Omental fat pad (tissue), 4 donors: ENCODE data around the gene MAST2. TPM values are rescaled to one million over a fixed set of nuclear protein-coding genes. Genes with fewer than 3 reads are reported as not detected.

Source experiments
- total RNA-seq, 4 donors: library from RNA; depleted of rRNA; stranded (reverse); fragments of >200 nt; gene quantifications; one replicate each; pipeline ENCODE4 v1.1.0, GENCODE V29; 2016

The MAST2 gene
- total RNA-seq, 4 donors from 2014 or later, result 12.0 to 22.0 (median 18.1) TPM

Other genes starting within 250 kb of the MAST2 start
- gene NASP, start 219.6 kb upstream of the MAST2 start, total RNA-seq, result 10 to 100 TPM; 48.0 to 96.5 (median 80.6) TPM
- 1 to 10 TPM in 3 of 4 donors, under 1 TPM in 1; 0.84 to 8.4 (median 2.7) TPM for gene CCDC17, start 179.6 kb upstream of the MAST2 start, total RNA-seq
- 100 to 1,000 TPM in 3 of 4 donors, 10 to 100 TPM in 1; 75.1 to 116 (median 105) TPM for gene GPBP1L1, start 117.1 kb upstream of the MAST2 start, total RNA-seq
- 10 to 100 TPM; 14.3 to 22.3 (median 21.2) TPM for gene TMEM69, start 115.4 kb upstream of the MAST2 start, total RNA-seq
- 10 to 100 TPM in 1 of 4 donors, 1 to 10 TPM in 3; 4.1 to 12.0 (median 7.7) TPM for gene IPP, start 53.0 kb upstream of the MAST2 start, total RNA-seq